GM19023 (cell line): ENCODE measurements around the gene ILKAP.

Experiments used
- ATAC-seq: cut with Tn5 transposase; IDR thresholded peaks from one replicate; pipeline ENCODE4 v1.9.1; 2021; ENCODE audit warnings: mild to moderate bottlenecking, moderate library complexity; ENCODE audit not compliant: unreplicated experiment

Gene ILKAP

DNA sequence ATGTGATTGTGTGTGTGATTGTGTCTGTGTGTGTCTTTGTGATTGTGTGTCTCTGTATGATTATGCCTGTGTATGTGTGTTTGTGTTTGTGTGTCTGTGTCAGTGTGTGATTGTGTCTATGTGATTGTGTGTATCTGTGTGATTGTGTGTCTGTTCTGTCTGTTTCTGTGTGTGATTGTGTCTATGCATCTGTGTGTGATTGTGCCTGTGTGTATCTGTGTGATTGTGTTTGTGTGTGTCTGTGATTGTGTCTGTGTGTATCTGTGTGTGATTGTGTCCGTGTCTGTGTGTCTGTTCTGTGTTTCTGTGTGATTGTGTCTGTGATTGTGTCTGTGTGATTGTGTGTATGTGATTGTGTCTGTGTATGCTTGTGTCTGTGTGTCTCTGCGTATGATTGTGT is 77.2 kb downstream of the ILKAP start:
- ATAC-seq: no peak

DNA sequence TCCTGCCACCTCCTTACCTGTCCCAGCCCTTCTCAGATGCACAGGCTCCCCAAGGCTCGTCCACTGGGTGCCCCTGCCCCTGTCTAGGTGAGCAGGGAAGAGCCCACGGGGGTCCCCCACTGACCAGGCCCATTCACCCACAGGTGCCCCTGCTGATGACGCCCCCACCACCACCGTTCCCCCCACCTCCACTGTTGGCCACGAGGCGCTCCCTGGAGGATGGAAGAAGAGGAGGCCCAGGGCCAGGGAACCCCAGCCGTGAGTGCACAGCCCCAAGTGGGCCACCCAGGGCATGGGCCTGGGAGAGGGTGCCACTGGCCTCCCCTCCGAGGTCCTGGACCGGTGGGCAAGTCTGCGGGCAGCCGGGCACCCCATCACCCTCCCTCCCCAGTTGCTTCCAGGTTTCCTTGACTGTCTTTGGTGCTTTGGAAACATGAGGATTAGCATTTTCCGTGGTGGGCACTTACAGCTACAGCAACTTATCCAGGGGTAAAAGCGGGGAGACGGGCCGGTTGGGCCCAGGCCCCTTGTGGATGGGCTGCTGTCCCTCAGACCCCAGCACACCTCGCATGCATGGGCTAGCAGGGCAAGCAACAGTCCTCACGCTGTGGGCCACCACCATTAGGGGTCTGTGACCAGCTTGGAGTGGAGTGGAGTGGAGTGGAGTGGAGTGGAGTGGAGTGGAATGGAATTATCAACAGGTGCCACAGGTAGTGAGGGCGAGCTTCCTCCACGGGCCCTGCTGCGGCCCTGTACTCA is 78.2 kb downstream of the ILKAP start:
- ATAC-seq: no peak

DNA sequence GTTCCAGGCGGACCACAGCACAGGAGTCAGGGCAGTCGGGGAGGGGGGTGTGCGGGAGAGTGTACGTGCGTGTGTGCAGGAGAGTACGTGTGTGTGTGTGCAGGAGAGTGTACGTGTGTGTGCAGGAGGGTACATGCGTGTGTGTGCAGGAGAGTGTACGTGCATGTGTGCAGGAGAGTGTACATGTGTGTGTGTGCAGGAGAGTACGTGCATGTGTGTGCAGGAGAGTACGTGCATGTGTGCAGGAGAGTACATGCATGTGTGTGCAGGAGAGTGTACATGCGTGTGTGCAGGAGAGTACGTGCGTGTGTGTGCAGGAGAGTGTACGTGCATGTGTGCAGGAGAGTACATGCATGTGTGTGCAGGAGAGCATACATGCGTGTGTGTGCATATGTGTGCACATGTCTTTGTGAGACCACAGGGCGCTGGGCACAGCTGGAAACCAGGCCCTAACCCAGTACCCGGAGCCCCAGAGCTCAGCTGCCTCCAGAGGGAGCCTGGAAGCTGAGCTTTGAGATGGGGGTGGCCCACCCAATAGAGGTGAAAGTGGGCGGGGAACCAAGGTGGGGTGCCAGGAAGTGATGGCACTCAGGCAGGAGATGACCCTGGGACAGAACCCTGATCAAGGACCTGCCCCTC is 78.9 kb downstream of the ILKAP start:
- no peak for ATAC-seq

DNA sequence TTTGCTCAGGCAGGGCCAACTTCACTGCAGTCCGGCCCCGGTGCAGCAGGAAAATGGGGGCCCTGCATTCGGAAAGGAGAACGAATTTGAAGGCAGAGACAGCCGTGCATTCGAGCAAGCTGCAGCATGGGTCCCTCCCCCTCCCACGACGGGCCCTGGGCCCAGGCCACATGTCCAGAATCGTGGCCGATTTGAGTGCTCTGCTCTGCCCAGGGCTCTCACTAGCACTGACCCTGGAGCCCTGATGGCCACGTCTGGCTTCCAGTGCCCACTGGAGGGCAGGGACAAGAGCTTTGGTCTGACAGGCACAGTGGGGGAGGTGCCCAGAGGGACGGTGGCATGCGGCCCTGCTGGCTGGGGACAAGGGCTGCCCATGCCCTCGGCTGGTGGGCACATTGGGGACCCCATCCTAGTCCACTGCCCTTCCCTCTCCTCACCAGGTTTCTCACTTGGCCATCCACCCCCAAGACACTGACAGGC is 79.5 kb downstream of the ILKAP start:
- ATAC-seq: no peak

DNA sequence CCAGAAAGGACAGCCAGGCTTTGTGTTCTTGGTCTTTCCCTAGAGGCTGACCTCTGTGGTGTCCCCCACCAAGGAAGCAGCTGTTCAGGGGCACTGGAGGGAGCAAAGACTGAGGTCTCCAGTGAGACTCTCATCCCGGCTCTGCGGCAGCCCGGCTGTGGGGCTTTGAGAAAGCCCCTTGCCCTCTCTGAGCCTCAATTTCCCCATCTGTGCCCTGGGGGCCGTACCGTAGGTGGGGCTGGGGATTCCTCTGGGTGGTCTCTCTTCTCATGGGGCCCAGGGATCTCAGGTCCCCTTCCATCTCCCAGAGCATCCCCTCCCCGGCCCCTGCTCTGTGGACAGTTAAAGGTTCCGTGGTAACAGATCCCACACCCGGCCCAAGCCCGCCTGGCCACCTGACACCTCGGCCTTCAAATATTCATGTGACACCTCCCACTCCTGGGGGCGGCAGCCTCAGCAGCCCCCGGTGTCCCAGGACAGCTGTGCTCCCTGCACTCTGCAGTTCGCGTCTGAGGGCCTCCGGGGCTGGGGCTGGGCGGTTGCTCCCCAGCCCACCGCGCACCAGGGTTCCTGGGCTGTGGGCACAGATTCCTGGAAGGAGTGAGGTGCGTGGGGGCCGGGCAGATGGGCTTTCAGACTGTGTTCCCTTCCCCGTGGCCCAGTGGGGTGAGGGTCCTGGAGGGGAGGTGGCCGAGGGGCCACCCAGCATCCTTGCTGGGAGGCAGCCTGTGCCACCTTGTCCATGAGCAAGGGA is 80.1 kb downstream of the ILKAP start:
- no peak for ATAC-seq

DNA sequence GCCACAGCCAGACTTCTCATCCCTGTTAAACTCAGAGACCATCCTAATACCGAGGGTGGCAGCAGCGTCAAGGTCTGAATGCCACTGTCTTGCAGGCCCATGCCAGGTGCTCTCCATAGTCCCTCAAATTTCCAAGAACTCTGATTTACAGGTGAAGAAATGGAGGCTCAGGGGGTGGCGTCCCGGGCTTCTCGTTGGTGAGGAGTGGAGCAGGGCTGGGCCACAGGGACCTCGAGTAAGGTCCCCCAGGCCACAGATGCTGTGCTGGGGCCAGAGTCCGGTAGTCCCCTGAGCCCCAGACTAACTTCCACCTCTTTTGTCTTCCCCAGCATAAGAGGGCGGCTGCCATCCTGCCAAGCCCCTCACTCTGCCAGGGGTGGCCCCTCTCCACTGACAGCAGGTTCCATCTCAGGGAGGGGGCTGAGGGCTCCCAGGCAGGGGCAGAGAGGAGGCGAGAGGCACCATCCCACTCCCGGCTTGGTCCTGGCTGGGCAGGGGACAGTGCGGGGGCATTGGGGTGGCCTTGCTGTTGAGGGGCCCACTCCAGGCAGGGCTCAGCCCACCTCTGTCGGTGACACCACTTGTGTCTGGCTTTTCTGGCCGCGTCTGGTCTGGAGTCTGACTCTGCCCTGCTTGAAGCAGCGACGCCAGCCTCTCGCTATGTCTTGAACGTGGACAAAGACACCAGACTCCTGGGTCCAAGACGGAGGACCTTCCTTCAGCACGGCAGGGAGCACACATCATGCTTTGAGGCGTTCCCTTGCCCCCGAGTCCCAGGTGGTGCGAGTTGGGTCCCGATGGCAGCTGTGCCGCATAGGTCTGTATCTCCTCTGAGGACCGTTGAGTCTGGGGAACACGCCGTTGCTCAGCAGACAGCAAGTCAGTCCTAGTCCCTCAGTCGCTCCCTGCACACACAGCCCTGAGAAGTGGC is 80.9 kb downstream of the ILKAP start:
- no peak for ATAC-seq

DNA sequence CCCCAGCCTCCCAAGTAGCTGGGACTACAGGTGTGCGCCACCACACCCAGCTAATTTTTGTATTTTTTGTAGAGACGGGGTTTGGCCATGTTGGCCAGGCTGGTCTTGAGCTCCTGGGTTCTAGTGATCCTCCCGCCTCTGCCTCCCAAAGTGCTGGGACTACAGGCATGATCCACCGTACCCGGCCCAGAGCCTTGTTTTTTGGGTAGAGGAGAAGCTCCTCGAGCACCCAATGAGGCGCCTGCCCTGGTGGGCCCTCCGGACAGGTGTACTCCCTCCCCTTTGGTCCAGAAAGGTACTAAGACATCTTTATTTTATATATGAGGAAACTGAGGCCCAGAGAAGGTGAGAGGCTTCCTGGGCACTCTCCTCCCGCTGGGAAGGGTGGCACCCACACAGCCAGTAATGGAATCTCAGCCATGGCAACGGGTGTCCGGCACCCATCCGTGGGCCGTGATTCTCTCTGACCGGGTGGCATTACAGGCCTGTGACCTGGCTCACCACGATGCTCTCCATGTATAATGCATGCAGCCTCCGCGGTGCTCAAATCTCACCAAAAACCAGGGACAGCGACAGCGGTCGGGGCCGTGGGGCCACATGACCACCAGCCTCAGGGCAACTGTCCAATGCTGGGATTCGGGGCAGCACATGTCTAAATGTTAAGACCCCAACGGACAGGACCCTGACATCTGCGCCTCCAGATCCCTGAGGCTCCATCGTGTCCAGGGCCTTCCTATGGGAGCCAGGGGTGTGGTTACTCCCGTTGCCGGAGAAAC is 81.8 kb downstream of the ILKAP start:
- no peak for ATAC-seq

DNA sequence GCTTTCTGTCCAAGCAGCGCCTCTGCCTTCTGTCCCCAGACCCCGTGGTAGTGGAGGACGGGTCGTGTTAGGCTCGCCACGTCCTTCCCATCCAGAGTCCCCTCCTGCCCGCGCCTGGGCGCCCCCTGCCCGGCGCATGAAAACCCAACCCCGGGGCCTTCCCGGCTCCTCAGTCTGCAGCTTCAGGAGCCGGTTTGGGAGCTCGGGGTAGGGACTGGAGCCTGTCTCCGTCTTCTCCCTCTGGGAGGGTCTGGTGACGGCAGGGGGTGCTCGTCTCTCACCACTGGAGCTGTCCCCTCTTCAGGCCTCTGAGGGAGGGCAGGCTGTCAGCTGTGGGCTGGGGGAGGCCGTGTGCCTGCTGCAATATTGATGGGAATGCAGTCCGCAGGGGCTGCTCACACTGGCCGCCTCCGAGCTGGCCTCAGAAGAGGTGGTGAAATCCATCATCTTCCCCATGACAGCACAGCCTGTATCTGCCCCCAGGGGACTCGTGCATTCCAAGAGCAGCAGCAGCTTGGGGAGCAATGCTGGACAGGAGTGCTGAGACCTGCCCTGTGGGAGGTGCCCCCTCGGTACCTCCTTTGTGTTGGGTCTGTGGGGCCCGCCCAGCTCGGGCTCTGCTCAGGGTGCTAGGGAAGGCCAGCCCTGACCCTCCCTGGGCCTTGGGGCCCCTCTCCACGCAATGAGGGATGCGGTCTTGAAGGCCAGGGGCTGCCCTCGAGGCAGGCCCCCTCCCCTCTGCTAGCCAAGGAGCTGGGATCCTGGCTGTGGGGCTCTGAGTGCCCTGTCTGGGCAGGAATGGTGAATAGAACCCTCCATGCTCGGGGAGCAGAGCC is 82.8 kb downstream of the ILKAP start:
- ATAC-seq: no peak
